Fibroblast of skin of back (primary cell): ENCODE data around the gene BRICD5.

Experiments
- DNase-seq: peaks from one replicate; pipeline ENCODE4 v3.0.0-alpha.2; 2013

BRICD5 gene

GRCh38 chr16:2179107-2179501, 31.6 kb downstream of the BRICD5 start:
- DNase-seq: no peak

GRCh38 chr16:2178321-2179106, 32.1 kb downstream of the BRICD5 start:
- DNase-seq: peak; percentile 46

- DNase-seq: no peak
Observed at GRCh38 chr16:2177561-2177960, 33.1 kb downstream of the BRICD5 start.

GRCh38 chr16:2177101-2177500, 33.6 kb downstream of the BRICD5 start:
- no peak for DNase-seq

GRCh38 chr16:2176047-2176446, 34.6 kb downstream of the BRICD5 start:
- DNase-seq: no peak

- DNase-seq: no peak
Observed at GRCh38 chr16:2175454-2175853, 35.2 kb downstream of the BRICD5 start.

- DNase-seq: no peak
Observed at GRCh38 chr16:2174396-2175131, 36.1 kb downstream of the BRICD5 start.

GRCh38 chr16:2173916-2174315, 36.7 kb downstream of the BRICD5 start:
- no peak for DNase-seq

GRCh38 chr16:2173366-2173765, 37.3 kb downstream of the BRICD5 start:
- no peak for DNase-seq

- no peak for DNase-seq
Observed at GRCh38 chr16:2172688-2173335, 37.9 kb downstream of the BRICD5 start.

GRCh38 chr16:2171601-2172178, 39.0 kb downstream of the BRICD5 start:
- DNase-seq: no peak

- no peak for DNase-seq
Observed at GRCh38 chr16:2170587-2171435, 39.9 kb downstream of the BRICD5 start.

- DNase-seq: no peak
Observed at GRCh38 chr16:2170080-2170479, 40.6 kb downstream of the BRICD5 start.

- DNase-seq: no peak
Observed at GRCh38 chr16:2167068-2167638, 43.5 kb downstream of the BRICD5 start.

- no peak for DNase-seq
Observed at GRCh38 chr16:2166263-2167067, 44.2 kb downstream of the BRICD5 start.

- DNase-seq: no peak
Observed at GRCh38 chr16:2165861-2166260, 44.8 kb downstream of the BRICD5 start.

GRCh38 chr16:2163211-2163881, 47.3 kb downstream of the BRICD5 start:
- DNase-seq: no peak

- no peak for DNase-seq
Observed at GRCh38 chr16:2162676-2163118, 48.0 kb downstream of the BRICD5 start.

- no peak for DNase-seq
Observed at GRCh38 chr16:2161911-2162310, 48.8 kb downstream of the BRICD5 start.

- DNase-seq: no peak
Observed at GRCh38 chr16:2160915-2161551, 49.6 kb downstream of the BRICD5 start.
